Activated naive CD8-positive, alpha-beta T cell (primary cell): ENCODE results near the gene LBH.

Experiments used
- H3K27ac Mint-ChIP-seq: one replicate; pipeline ENCODE4 v1.8.0; 2021; ENCODE audit warnings: mixed read lengths
- H3K27me3 Mint-ChIP-seq: one replicate; pipeline ENCODE4 v1.8.0; 2021; ENCODE audit warnings: mixed read lengths
- H3K36me3 Mint-ChIP-seq: one replicate; pipeline ENCODE4 v1.8.0; 2021; ENCODE audit warnings: mixed read lengths
- H3K4me1 Mint-ChIP-seq: one replicate; pipeline ENCODE4 v1.8.0; 2021; ENCODE audit warnings: low read depth, mixed read lengths
- H3K4me3 Mint-ChIP-seq: one replicate; pipeline ENCODE4 v1.8.0; 2021; ENCODE audit warnings: mild to moderate bottlenecking, mixed read lengths
- H3K9me3 Mint-ChIP-seq: one replicate; pipeline ENCODE4 v1.8.0; 2021; ENCODE audit warnings: low read depth, mixed read lengths

The LBH gene

GRCh38 chr2:30223413-30223874 is 7.9 kb upstream of the LBH start:
- Mint-ChIP-seq H3K4me1 (peaks cover 64% of the 10 kb centered on the region), H3K9me3 (no peaks in the 10 kb centered on the region), H3K27me3 (no peaks in the 10 kb centered on the region), H3K36me3 (no peaks in the 10 kb centered on the region), H3K4me3 (peak overlapping the region; percentile 96), H3K27ac (peak overlapping the region; percentile 99)

- Mint-ChIP-seq H3K9me3 (no peaks in the 10 kb centered on the region), H3K36me3 (no peaks in the 10 kb centered on the region), H3K4me3 (peak overlapping the region; percentile 96), H3K27me3 (no peaks in the 10 kb centered on the region), H3K4me1 (peaks cover 68% of the 10 kb centered on the region), H3K27ac (peak overlapping the region; percentile 99)
Observed at GRCh38 chr2:30224151-30224550, 7.2 kb upstream of the LBH start.

GRCh38 chr2:30225131-30225762 is 6.1 kb upstream of the LBH start:
- H3K4me3 Mint-ChIP-seq: peak overlapping the region; percentile 96
- H3K4me1 Mint-ChIP-seq: peaks cover 77% of the 10 kb centered on the region
- no peaks in the 10 kb centered on the region for H3K27me3 Mint-ChIP-seq
- peak overlapping the region; percentile 99 for H3K27ac Mint-ChIP-seq
- H3K9me3 Mint-ChIP-seq: no peaks in the 10 kb centered on the region
- no peaks in the 10 kb centered on the region for H3K36me3 Mint-ChIP-seq

GRCh38 chr2:30226144-30227032 is 4.9 kb upstream of the LBH start:
- Mint-ChIP-seq H3K4me3 (peak overlapping the region; percentile 96), H3K36me3 (no peaks in the 10 kb centered on the region), H3K4me1 (peaks cover 82% of the 10 kb centered on the region), H3K27ac (peak overlapping the region; percentile 99), H3K9me3 (no peaks in the 10 kb centered on the region), H3K27me3 (no peaks in the 10 kb centered on the region)

- Mint-ChIP-seq H3K27ac (peak overlapping the region; percentile 74), H3K4me1 (peaks cover 72% of the 10 kb centered on the region), H3K27me3 (no peaks in the 10 kb centered on the region), H3K36me3 (peaks cover 3% of the 10 kb centered on the region), H3K4me3 (peak overlapping the region; percentile 90), H3K9me3 (no peaks in the 10 kb centered on the region)
Observed at GRCh38 chr2:30229596-30229995, 1.7 kb upstream of the LBH start.

GRCh38 chr2:30230497-30231211 is 680 bp upstream of the LBH start:
- Mint-ChIP-seq H3K9me3 (no peaks in the 10 kb centered on the region), H3K4me1 (peaks cover 72% of the 10 kb centered on the region), H3K36me3 (peaks cover 3% of the 10 kb centered on the region), H3K4me3 (peak overlapping the region; percentile 90), H3K27ac (peak overlapping the region; percentile 93), H3K27me3 (no peaks in the 10 kb centered on the region)

GRCh38 chr2:30231996-30232800 is 864 bp downstream of the LBH start:
- Mint-ChIP-seq H3K36me3 (peaks cover 10% of the 10 kb centered on the region), H3K27ac (peak overlapping the region; percentile 99), H3K9me3 (no peaks in the 10 kb centered on the region), H3K4me1 (peaks cover 72% of the 10 kb centered on the region), H3K4me3 (peak overlapping the region; percentile 84), H3K27me3 (no peaks in the 10 kb centered on the region)

GRCh38 chr2:30232801-30233130 is 1.4 kb downstream of the LBH start:
- Mint-ChIP-seq H3K4me1 (peaks cover 72% of the 10 kb centered on the region), H3K27ac (peak overlapping the region; percentile 99), H3K27me3 (no peaks in the 10 kb centered on the region), H3K4me3 (peak overlapping the region; percentile 84), H3K36me3 (peaks cover 12% of the 10 kb centered on the region), H3K9me3 (no peaks in the 10 kb centered on the region)

GRCh38 chr2:30233271-30234009 is 2.1 kb downstream of the LBH start:
- Mint-ChIP-seq H3K27ac (peak overlapping the region; percentile 99), H3K27me3 (no peaks in the 10 kb centered on the region), H3K4me3 (peak overlapping the region; percentile 84), H3K9me3 (no peaks in the 10 kb centered on the region), H3K4me1 (peaks cover 72% of the 10 kb centered on the region), H3K36me3 (peaks cover 15% of the 10 kb centered on the region)

- Mint-ChIP-seq H3K27me3 (no peaks in the 10 kb centered on the region), H3K4me1 (peaks cover 76% of the 10 kb centered on the region), H3K27ac (peak overlapping the region; percentile 99), H3K36me3 (peaks cover 21% of the 10 kb centered on the region), H3K9me3 (no peaks in the 10 kb centered on the region), H3K4me3 (peak overlapping the region; percentile 84)
Observed at GRCh38 chr2:30234180-30234971, 3.0 kb downstream of the LBH start.

GRCh38 chr2:30235008-30235655 is 3.8 kb downstream of the LBH start:
- Mint-ChIP-seq H3K9me3 (no peaks in the 10 kb centered on the region), H3K4me1 (peaks cover 77% of the 10 kb centered on the region), H3K27ac (peak overlapping the region; percentile 99), H3K27me3 (no peaks in the 10 kb centered on the region), H3K4me3 (peak overlapping the region; percentile 84), H3K36me3 (peaks cover 23% of the 10 kb centered on the region)

- H3K27ac Mint-ChIP-seq: peak overlapping the region; percentile 99
- H3K4me3 Mint-ChIP-seq: peak overlapping the region; percentile 84
- no peaks in the 10 kb centered on the region for H3K27me3 Mint-ChIP-seq
- H3K36me3 Mint-ChIP-seq: peaks cover 25% of the 10 kb centered on the region
- peaks cover 80% of the 10 kb centered on the region for H3K4me1 Mint-ChIP-seq
- H3K9me3 Mint-ChIP-seq: no peaks in the 10 kb centered on the region
Observed at GRCh38 chr2:30235859-30236535, 4.7 kb downstream of the LBH start.
